GM19452 (cell line): ENCODE data around the gene KSR2.

Source experiments
- ATAC-seq: cut with Tn5 transposase; IDR thresholded peaks from one replicate; pipeline ENCODE4 v1.9.1; 2021; ENCODE audit not compliant: unreplicated experiment

The KSR2 gene

DNA sequence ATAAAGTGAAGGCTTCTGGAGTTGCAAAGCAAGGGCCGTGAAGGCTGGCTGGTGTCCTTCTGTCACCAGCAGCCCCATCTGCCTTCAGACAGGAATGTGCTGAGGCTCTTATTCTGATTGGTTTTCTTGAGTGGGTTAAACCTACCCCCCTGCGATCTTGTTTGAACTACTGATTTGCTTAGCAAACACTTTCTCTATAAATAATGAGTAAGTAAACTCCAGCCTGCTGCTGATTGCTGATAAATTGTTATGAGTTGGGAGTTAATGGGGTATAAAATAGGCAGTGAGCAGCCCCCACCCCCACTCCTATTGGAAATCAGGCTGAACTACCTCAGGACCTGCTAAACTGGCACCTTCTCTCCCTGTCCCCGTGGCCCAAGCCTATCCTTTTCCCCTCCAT, 461.2 kb downstream of the KSR2 start:
- no peak for ATAC-seq

DNA sequence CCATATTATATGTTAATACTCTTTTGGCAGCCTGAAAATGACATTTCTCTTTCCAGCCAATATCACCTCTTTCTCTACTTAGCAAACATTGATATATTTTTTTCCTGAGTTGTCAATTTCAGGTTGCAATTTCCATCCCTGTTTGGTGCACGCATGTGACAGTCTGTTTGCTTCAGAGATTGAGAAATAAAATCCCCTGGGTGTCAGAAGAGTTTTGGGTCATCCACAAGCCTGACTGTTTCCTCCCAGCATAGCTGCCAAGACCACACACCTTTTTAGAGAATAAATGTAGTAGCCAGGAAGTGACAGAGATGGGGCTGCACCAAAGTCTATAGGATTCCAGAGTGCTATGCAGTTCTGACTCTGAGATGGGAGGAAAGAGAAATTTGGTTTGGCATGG, 462.5 kb downstream of the KSR2 start:
- ATAC-seq: no peak

DNA sequence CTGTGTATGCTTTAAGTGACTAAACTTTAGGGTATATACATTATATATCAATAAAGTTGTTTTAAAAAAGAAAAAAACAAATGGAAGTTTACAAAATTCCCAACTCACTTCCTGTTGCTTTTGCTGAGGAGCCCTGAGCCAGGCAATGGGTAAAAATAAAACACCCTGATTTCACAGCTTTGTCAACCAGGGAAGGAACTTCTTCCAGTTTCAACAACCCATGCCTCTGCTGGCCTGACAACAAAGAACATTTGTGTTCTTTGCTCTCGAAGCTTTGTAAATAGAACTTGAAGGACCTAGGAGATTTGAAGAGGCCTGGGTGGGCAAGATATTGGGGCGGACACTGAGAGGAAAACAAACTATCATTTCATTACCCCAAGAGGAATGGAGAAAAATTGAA, 466.2 kb downstream of the KSR2 start:
- ATAC-seq: no peak

DNA sequence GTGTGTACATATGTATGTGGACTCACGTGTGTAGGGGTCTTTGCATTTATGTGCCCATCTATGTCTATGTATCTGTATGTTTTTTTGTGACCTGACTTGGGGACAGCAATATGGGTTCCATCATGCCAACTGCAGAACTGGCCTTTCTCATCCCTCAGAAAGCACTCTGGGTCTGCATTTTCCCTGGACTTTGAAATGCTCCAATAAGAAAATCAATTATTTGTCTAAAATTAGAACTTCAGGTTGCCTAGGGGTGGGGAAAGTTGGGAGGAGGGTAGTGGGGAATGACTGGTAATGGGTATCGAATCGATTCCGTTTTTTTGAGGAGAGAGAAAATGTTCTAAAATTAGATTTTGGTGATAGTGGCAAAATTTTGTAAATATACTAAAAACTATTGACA, 466.6 kb downstream of the KSR2 start:
- ATAC-seq: no peak

DNA sequence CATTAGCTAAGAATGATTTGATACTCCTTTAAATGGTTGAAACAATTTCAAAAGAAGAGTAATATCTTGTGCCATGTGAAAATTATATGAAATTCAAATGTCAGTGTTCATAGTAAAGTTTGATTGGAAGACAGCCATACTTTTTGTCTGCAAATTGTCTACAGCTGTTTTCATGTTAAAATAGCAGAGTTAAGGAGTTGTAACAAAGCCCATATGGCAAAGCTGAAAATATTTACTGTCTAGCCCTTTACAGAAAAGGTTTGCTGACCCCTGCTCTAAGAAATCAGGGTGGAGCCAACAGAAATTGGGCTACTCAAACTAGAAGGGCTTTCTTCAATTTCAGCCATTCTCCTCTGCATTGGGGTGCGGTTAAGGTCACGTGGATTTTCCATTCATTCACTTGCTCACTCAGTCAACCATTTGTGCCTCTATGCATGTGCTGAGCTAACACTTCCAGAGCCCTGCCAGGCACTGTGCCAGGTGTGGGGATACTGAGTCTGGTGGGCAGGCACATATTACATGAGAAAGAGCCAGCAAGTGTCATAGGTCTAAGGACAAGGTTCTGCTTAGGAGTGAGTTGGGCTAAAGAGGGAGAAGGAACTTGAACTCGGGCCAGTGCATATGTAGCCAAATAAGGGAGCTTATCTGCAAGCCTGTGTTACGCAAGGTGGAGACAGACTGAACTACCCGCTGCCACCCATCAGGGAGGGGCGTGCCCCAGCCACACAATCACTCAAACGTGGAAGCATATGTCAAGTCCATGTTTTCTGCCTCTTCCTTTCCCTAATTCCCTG, 467.5 kb downstream of the KSR2 start:
- no peak for ATAC-seq

DNA sequence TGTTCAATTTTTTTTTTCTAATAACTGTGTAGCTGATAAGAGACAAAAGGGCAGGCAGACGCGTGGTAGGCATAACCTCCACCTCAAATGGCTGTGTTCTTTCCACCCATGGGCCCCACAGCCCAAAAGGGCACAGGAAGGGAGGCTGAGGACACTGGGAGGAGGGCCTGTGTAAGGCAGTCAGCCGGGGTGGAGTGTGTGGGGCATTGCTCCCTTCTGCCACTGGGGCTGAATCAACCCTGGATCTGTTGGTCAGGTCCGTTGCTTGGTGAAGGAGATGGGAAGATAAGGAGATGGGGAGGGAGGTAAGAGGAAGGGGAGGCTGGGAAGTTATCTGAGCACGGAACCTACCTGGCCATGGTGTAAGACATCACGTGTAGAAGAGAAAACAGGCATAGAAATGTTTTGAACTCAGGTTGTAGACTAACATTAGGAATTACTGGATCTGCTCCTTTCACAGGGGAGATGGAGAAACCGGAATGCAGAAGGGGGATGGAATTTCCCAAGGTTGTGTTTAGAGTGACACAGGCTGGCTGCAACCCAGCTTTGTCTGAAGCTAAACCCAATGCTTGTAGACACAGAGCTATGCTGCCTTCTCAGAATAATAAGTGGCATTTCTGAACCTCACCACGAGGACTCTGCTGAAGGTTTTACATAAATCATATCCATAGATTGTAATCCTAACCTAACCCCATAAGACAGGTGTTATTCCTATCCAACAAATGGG, 468.9 kb downstream of the KSR2 start:
- no peak for ATAC-seq

DNA sequence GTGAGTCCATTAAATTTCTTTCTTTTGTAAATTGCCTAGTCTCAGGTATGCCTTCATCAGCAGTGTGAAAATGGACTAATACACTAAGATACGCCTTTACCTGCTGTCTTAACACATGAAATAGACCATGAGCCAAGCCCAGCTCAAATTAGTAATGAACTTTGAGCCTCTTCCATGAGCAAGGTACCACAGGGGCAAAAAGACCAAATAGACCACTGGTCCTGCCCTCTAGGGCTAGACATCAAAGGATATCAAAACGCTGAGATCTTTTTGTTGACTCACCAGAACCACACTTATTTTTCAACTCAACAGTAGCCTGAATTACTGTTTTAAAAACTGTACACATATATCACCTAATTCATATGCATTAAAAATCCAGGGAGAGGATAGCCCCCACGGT, 469.9 kb downstream of the KSR2 start:
- ATAC-seq: no peak

DNA sequence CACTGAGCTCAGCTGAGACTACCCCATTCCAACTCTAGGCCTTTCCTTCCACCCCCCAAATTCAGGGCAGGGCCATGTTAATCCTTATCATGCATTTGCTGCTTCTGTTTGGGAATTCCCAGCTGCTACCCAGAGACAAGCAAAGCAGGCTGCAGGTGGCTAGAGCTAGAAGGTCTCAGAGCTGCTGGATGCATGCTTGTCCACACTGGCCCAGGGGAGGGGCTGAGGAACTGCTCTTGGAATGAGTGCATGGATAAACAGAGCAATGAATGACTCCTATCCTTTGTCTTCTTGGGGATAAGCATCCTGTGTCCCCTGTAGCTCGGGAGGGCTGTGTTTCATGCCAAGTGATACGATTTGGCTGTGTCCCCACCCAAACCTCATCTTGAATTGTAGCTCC, 470.5 kb downstream of the KSR2 start:
- no peak for ATAC-seq

DNA sequence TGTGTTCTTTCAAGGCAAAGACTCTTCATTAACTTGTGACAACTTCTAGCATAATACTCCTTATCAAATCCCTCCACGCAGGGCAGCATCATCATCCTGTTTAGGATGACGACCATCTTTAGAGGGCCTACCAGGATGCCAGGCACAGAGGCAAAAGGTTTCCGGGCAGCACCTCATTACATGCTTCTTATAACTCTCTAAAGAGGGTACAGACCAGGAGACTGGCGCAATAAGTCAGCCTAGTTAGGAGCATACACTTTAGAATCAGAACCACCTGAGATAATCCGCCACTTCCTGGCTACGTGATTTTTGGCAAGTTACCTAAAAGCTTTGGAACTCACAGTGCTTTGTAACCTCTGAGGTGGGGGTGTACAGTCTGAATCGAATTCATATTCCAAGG, 471.4 kb downstream of the KSR2 start:
- ATAC-seq: no peak

DNA sequence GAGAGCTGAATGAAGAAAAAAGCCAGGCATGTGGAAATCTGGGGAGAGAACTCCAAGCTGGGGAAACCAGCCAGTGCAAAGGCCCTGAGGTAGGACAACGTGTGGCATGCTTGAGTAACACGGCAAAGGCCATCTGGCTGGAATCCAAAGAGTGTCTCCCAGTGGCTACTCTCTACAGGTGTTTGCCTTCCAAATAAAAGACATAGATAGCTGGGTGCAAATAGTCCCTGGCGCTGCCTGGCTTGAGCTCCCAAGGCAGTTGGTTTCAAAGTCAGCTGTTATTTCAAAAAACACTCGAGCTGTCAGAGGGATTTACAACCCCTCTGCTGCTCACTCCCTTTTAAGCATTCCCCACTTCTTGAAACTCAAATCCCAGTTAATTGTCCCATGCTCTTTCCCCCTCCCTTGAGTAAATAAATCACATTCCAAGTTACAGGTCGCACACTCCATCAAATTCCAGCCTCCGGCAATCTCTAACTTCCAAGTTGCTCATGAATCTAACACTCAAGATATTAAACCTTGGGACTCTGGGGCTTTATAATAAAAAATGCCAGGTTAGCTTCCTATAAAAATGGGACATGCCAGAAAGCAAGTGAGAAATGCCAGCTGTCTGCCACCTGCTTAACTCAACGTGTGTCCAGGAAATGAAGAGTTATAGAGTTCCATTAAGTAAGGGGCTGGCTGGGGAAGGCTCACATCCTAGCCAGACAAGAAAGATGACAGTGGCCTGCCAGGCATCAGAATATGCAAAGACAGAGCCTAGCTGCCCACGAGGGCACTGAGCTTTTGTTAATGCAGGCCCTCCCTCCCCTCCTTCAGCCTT, 473.7 kb downstream of the KSR2 start:
- ATAC-seq: no peak

DNA sequence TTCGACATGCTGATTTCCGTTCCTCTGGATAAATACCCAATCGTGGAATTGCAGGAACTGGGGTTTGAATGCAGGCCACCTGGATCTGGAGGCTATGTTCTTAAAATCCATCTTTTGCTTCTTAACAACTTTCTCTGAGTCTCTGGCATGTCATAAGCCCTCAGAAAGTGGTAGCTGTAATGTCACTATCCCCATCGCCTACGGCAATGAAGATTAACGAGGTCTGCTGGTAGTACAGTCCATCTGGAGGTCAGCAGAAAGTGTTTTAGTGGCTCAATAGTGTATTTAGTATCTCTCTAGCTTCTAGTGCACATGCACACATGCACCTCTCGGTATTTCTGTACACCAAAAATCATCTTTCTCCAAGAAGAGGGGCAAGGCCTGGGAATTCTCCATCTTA, 477.1 kb downstream of the KSR2 start:
- ATAC-seq: no peak

DNA sequence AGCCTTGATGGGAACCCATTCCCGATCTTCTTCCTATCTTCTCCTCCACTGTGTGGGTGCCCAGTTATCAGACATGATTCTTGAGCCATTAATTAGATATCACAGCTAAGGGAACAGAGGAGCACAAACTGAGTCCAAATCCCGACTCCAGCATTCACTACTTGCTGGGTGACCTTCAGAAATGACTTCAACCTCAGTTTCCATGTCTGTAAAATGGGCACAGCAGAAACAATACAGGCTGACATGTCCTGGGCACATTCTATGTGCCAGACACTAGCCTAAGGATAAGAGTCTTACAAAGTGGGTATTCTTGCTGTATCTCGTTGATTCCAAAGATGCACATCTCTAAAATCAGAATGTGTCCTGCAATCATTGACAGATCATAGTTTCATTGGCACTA, 478.7 kb downstream of the KSR2 start:
- no peak for ATAC-seq

DNA sequence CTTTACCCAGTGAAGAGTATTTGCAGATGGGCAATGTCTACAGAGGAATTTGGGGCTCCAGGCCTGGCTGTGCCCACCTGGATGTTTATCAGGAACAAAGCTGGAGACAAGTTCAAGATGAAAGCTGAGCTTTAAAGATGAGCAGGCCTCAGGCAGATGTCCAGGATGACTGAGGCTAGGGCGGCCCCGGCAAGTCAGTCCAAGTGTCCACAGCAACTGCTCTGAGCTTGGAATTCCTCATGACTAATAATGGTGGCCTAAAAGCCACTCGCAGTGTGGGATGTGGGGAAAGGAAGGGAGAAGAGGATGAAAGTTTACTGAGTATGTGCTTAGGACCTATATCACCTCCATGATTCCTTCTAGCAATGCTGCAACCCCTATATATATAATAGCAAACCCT, 479.1 kb downstream of the KSR2 start:
- ATAC-seq: no peak

DNA sequence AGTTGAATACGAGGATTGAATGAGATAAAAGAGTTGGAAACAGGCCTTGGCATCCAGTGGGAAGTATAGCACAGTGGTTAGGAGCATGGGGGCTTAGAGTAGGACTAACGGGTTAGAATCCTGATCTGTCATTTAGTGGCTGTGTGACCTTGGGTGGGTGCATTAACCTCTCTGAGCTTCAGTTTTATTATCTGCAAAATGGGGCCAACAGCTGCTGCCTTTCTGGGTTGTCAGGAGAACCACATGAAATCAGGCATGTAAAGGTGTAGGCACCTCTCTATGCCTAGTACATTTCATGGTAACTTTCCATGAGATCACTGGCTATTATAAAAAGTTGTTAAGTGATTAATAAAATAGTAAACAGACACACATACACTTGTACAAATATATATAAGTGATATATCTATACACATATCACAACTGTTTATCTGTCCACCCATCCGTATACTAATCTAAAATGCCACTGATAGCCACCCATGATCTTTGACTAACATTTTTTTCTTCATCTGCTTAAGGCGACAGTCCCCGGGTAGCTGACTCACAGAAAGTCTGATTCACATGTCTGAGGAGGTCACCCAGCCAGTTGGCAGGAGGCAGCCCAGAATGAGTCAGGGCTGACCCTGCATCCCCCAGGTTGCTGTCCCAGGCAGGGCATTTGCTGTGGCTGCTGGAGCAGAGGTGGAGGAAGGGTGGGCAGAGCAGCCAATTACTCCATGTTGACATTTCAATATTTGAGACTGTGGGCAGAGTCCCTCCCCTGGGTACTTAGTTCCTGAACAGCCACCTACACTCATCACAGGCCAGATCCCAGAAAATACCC, 481.7 kb downstream of the KSR2 start:
- ATAC-seq: no peak

DNA sequence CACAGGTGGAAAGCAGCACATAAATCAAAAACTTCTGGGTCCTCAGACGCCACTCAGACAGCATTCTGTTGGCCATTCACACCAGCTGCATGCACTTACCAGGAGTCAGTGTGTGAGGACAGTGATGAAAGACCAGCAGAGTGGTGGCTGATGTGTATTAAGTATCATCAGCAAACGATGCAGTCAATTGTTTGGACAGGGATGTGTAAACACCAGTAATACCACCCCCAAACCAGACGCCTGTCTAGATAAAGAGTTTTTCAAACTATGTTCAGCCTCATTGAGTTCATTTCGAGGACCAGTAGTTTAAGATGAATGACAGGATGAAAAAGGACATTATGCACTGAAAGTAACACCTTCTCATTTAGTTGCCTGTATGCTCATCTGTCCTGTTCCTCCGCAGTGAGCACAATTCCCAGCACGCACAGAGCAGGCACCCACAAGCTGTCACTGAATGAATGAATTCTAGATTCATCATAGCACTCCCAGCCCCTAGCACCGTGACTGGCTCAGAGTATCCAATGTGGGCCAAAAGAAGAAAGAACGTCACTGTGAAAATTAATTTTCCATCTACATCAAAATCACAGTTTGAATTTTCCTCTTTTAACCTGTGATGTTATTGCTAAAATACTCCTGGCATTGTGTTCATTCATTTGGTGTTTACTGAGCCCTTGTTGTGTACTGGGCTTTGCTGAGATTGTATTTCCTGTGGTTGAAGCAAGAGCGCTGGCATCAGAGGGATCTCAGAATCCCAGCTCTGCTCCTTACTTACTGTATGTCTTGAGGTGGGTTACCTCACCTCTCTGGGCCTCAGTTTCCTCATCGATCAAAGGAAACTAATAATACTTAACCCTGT, 482.6 kb downstream of the KSR2 start:
- no peak for ATAC-seq

DNA sequence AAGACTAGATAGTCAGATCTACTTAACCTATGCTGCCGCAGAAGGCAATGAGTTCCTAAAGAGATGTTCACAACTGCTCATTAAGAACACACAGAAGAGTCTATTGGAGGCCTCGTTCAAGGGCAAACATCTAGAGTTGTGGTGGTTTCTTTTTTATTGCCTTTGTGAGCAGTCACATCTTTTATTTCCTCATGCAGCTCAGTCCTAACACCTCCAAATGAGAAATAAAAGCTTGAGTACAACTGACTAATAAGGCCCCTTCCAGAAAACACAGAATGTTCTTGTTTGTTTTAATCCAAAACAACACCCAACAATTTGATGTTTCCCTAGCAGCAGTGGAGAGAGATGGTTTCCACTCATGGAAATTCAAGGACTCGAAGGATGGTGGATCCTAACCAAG, 483.9 kb downstream of the KSR2 start:
- no peak for ATAC-seq

DNA sequence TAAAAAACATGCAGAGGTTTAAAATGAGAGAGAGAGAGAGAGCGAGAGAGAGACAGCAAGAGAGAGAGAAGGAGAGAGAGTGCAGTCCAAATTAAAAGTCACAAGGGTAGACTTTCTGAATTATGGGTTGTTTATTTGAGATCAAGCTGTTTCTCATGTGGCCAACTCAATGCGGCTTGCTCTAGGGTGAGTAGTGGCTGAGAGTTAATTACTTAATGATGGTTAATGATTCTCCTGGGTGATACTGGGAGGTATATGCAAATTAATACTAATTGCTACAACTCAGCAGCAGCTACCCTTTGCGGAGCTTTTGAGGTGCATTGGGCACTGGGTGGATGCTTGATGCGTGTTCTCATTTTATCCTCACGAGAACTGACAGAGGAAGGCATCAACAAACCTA, 485.3 kb downstream of the KSR2 start:
- ATAC-seq: no peak

DNA sequence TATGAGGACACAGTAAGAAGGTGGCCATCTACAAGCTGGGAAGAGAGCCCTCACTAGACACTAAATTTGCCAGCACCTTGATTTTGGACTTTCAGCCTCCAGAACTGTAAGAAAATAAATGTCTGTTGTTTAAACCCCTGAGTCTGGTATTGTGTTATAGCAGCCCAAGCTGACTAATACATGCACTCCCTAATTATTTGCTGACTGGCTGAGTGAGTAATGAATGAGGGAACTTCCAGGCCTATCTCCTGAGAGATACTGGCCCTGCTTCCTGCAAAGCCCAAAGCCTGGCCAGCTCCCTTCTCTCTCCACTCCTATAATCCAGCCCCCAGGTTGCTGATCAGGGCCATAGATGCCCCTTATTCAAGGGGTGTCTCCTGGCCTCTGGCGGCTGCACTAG, 487.3 kb downstream of the KSR2 start:
- no peak for ATAC-seq

DNA sequence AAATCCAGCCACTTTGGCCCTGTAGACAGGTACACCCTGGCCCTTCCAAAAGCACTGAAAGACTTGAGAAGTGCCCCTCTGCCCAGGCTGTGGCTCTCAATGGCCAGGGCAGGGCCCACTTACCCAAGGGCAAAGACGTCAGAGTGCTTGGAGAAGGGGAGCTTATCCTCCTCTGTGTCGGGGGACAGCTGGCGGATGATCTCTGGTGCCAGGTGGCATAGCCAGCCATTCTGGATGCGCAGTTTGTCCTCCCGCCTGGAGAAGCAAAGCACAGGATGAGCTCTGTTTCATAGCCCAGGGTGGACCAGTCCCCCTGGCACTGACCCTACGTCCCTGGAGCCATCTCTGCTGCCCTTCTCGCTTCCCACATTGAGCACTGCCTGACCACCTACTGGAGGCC, 492.4 kb downstream of the KSR2 start:
- ATAC-seq: no peak

DNA sequence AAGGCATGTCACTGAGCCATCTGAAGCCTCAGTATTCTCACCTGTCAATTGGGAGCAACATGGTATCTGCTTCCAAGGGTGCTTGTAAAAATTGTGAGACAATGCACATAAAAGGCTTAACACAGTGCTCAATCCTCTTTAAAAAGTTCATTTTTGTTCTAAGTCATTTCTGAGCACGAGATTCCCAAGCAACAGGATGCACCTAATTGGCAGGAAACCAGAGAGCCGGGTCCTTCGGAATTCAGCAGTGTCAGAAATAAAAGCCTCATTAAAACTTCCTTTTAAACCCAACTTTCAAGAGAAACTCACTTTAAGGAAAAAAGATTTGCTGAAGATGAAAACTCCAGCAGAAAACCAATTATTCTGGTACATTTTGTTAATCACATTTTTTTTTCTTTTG, 494.9 kb downstream of the KSR2 start:
- no peak for ATAC-seq
